ENCODE measurements around the gene SCUBE3.

The SCUBE3 gene

DNA sequence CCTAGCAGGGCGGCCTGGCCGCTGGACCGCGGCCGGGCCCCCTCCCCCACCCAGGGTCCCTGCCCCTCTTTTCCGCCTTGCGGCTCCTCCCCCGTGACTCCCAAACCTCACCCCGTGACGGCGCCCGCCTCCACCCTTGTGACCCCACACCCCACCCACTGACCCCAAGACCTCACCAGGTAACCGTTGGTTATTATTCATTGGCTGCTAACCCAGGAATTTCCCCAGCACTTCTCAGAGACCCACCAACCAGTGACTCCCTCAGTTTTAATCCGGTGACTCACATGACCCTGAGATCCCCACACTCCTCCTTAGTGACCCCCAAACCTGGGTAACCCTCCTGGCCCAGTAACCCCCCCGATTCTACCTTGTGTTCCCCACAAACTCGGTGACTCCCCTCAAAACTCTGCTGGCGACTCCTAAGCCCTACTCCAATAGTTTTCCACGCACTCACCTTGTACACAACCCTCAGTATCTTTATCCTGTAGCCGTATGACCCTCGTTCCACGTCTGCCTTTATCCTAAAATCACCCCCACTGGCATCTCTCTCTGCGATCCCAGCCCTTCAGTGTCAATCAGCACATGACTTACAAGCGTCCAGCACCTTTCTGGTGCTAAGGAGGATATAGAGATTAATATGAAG lies 46.3 kb downstream of the SCUBE3 start:
- TF ChIP-seq, protein P1, sequence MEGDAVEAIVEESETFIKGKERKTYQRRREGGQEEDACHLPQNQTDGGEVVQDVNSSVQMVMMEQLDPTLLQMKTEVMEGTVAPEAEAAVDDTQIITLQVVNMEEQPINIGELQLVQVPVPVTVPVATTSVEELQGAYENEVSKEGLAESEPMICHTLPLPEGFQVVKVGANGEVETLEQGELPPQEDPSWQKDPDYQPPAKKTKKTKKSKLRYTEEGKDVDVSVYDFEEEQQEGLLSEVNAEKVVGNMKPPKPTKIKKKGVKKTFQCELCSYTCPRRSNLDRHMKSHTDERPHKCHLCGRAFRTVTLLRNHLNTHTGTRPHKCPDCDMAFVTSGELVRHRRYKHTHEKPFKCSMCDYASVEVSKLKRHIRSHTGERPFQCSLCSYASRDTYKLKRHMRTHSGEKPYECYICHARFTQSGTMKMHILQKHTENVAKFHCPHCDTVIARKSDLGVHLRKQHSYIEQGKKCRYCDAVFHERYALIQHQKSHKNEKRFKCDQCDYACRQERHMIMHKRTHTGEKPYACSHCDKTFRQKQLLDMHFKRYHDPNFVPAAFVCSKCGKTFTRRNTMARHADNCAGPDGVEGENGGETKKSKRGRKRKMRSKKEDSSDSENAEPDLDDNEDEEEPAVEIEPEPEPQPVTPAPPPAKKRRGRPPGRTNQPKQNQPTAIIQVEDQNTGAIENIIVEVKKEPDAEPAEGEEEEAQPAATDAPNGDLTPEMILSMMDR (IDR thresholded peaks at IDR 0.05; ENCODE audit: low read depth, low read length, missing control alignments), result no peak
- H3K4me3 ChIP-seq (replicated peaks; ENCODE audit: low read depth, low read length), result peak overlapping the region; percentile 61
- no peak for DNase-seq (ENCODE audit: extremely low read depth, low read depth)

DNA sequence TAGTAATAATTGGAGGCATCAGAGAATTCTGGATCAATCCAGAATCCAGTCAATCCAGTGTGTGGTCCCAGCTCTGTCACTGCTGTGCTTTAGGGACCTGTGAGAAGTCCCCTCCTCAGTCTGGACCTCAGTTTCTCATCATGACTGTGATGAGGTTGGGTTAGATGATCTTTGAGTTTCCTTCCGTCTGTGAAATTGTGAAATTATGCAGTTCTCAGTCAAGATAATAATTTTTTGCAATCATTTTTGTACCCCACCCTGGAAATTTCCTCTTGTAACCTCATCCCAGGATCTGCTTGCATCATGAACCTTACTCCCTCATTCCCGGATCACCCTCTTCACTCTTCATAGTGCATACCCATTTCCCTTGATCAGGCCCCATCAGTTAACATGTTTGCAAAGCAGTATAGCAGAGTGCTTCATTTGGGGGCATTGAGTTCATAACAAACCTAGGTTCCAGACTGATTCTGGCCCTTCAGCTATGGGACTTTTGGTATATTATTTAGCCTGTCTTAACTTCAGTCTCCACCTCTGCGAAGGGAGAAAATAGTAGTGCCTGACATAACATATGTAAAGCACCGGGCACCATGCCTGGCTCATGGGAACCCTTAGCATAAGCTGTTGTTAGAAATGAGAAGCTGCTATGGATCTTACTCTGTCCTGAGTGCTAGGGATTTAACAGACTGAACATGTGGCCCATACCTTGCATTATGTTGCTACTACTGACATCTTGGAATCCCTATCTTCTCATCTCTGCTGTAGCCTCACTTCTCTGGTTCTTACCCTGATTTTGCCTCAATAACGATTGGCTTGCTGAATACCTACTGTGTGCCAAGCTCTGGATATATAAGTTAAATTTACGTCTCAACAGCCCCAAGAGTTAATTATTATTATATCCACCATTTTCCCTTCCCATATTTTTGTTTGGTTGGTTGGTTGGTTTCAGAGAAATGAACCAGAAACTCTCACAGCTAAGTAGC lies 47.1 kb downstream of the SCUBE3 start:
- DNase-seq (ENCODE audit: extremely low read depth, low read depth), result no peak
- TF ChIP-seq, protein P1 (IDR thresholded peaks at IDR 0.05; ENCODE audit: low read depth, low read length, missing control alignments), result no peak
- H3K4me3 ChIP-seq (replicated peaks; ENCODE audit: low read depth, low read length), result peak overlapping the region; percentile 61

DNA sequence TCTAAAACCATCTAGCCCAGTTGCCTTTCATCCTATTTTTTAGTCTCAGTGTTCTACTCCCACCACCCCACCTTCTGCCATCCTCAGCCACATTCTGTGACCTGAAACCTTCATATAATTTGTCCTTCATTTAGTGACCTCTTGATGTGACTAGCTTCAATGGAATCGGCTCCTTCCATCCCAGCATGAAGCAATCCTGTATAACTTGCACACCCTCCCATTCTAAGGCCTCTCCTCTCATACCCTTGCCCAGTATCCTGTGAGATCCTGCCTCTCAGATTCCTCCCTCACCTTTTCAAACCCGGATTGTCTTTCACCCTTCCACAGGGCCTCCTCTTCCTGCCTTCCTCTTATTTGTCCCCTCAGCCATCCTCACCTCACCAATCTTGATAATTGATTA lies 48.8 kb downstream of the SCUBE3 start:
- TF ChIP-seq, protein P1 (IDR thresholded peaks at IDR 0.05; ENCODE audit: low read depth, low read length, missing control alignments), result no peak
- no peak overlapping the region for H3K4me3 ChIP-seq (replicated peaks; ENCODE audit: low read depth, low read length)
- DNase-seq (ENCODE audit: extremely low read depth, low read depth), result no peak

DNA sequence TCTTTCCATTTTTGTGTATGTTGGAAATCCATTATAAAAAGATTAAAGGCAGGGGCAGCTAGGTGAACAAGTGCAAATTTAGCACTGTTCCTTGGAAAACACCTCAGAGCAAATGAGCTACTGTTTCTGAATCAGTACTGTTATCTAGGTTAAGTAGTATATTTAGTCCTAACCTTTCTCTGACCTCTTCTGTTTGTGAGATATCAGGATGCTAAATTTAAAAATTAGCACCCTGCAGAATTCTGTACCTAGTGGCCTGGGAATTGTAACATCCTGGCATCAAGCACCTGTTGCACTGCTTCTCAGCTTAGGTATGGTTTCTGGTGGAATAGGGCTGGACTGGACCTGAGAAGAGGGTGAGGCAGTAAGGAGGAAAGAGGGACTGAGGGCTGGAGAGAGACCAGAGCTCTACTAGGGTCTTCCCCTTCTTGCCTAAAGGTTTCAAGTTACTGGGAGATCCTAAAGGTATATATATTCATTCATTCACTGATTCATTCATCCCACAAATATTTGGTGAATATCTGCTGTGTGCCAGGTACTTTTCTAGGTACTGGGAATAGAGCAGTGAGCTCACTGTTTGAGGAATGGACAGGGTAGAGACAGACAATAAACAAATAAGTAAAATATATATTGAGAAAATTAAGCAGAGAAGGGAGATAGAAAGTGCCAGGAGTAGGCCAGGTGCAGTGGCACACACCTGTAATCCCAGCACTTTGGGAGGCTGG lies 51.0 kb downstream of the SCUBE3 start:
- TF ChIP-seq, protein P1 (IDR thresholded peaks at IDR 0.05; ENCODE audit: low read depth, low read length, missing control alignments), result no peak
- H3K4me3 ChIP-seq (replicated peaks; ENCODE audit: low read depth, low read length), result no peak overlapping the region
- no peak for DNase-seq (ENCODE audit: extremely low read depth, low read depth)

DNA sequence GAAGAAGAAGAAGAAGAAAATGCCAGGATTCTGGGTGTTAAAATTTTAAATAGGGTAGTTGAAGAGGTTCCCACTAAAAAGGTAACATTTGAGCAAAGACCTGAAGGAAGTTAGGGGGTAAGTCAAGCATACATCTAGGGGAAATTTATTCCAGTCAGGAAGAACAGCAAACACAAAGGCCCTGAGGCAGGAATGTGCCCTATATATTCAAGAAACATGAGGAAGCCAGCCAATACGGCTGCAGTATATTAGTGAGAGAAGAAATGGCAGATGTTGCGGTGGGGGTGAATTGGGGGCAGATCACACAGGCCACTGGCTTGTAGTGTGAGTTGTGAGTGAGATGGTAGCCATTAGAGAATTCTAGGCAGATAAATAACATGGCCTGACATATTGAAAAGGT lies 51.8 kb downstream of the SCUBE3 start:
- no peak for DNase-seq (ENCODE audit: extremely low read depth, low read depth)
- H3K4me3 ChIP-seq (replicated peaks; ENCODE audit: low read depth, low read length), result no peak overlapping the region
- TF ChIP-seq, protein P1 (IDR thresholded peaks at IDR 0.05; ENCODE audit: low read depth, low read length, missing control alignments), result no peak

DNA sequence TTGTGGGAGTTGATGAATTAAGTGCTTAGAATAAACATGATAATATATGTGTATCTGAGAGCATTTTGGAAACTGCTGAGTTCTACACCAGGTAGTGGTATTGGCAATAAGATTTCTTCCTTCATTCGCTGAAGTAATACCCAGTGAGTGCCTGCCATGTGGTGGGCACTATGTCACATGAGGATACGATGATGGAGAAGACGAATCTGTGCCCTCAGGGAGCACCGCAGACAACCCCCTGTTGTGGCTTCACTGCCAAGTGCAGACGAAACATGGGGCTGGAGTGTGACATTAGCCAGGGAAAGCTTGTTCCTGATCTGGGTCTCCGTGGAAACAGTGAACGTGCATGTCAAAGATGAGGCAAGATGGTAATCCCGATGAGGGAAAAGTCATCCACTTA lies 53.7 kb downstream of the SCUBE3 start:
- TF ChIP-seq, protein P1 (IDR thresholded peaks at IDR 0.05; ENCODE audit: low read depth, low read length, missing control alignments), result no peak
- DNase-seq (ENCODE audit: extremely low read depth, low read depth), result no peak

More for the DNA sequence above, 53.7 kb downstream of the SCUBE3 start:
- no peak overlapping the region for H3K4me3 ChIP-seq (replicated peaks; ENCODE audit: low read depth, low read length)

Data from HFF-Myc (cell line).